ENCODE measurements around the gene BSN. TPM values are rescaled to one million over a fixed set of nuclear protein-coding genes. Genes with fewer than 3 reads are reported as not detected.

BSN gene
- total RNA-seq, 2 experiments from 2014 or later, result 0.03 to 0.27 TPM

DNA sequence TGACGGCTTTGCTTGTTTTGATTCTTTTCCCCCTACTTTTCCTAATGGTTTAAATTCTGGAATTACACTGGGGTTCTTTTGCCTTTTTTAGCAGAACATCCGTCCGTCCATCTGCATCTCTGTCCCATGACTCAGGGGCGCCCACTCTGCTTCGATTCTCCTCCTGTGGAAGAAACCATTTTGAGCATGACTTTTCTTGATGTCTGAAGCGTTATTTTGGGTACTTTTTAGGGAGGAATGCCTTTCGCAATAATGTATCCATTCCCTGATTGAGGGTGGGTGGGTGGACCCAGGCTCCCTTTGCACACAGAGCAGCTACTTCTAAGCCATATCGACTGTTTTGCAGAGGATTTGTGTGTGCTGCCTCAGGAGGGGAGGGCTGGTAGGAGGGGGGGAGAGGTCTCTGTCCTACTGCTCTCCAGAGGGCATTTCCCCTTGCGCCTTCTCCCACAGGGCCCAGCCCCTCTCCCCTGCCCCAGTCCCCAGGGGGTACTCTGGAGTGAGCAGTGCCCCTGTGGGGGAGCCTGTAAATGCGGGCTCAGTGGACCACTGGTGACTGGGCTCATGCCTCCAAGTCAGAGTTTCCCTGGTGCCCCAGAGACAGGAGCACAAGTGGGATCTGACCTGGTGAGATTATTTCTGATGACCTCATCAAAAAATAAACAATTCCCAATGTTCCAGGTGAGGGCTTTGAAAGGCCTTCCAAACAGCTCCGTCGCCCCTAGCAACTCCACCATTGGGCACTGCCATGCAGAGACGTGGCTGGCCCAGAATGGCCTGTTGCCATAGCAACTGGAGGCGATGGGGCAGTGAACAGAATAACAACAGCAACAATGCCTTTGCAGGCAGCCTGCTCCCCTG lies 19.5 kb upstream of the BSN start:
- TF ChIP-seq, protein P1, sequence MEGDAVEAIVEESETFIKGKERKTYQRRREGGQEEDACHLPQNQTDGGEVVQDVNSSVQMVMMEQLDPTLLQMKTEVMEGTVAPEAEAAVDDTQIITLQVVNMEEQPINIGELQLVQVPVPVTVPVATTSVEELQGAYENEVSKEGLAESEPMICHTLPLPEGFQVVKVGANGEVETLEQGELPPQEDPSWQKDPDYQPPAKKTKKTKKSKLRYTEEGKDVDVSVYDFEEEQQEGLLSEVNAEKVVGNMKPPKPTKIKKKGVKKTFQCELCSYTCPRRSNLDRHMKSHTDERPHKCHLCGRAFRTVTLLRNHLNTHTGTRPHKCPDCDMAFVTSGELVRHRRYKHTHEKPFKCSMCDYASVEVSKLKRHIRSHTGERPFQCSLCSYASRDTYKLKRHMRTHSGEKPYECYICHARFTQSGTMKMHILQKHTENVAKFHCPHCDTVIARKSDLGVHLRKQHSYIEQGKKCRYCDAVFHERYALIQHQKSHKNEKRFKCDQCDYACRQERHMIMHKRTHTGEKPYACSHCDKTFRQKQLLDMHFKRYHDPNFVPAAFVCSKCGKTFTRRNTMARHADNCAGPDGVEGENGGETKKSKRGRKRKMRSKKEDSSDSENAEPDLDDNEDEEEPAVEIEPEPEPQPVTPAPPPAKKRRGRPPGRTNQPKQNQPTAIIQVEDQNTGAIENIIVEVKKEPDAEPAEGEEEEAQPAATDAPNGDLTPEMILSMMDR (conservative IDR thresholded peaks at IDR 0.05; ENCODE audit: low read length), result no peak
- TF ChIP-seq EZH2phosphoT487 (IDR thresholded peaks at IDR 0.05; ENCODE audit: borderline replicate concordance, low read depth, low read length), result no peak

DNA sequence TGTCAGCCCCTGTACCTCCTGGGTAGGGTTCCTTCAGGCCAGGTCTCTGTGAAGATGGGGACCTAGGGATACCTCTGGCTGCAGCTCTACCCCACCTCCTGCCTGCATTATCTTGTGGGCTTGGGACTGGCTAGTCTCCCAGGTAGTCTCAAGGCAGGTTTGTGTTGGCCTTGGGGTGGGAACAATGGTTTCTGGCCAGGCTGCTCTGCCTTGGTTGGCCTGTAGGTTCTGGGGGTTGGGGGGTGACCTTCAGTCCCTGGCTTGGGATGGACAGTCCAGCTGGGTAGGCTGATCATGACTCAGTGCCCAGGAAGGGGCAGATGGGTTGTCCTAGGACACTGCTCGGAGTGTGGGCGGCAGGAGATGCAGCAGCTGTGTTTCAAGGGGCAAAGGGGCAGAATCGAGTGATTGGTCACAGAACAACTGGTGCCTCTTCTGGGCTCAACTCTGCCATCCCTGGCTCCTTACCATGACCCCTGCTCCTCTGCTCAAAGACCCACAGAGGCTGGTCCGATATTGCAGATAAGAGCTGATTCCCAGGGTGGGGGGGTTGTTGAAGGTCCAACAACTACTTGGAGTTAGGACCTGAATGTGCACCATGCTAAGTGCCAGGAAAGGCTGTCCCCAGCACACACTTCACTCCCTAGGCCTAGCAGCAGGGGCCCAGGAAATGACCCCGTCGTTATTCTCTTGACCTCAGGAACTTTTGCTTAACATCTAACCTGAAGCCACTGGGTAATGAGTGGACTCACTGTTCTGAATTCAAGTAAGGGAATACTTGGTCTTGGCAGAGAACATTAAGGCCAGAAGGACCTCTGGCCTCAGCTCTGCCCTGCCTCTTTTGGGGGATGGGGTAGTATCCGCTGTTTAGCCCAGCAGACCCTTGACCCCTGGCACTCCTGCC lies 18.1 kb upstream of the BSN start:
- no peak overlapping the region for H3K27ac ChIP-seq (ENCODE audit: low read depth, low read length, poor library complexity, severe bottlenecking)
- intact Hi-C loops (cut with micrococcal nuclease; ENCODE audit: unreplicated experiment), result no loop called here
- no peaks in the 10 kb centered on the region for H3K79me2 ChIP-seq (ENCODE audit: insufficient read depth, low read depth, low read length)
- CTCF ChIA-PET (ENCODE audit: unreplicated experiment), result no interaction called here
- no peak overlapping the region for H3K4me3 ChIP-seq (ENCODE audit: low read depth, low read length, poor library complexity, severe bottlenecking)
- H3K4me2 ChIP-seq (ENCODE audit: low read length), result no peak overlapping the region
- H3K36me3 ChIP-seq (ENCODE audit: insufficient read depth, low read length), result peaks cover 11% of the 10 kb centered on the region
- TF ChIP-seq EZH2phosphoT487 (IDR thresholded peaks at IDR 0.05; ENCODE audit: borderline replicate concordance, low read depth, low read length), result no peak
- TF ChIP-seq, protein P1 (conservative IDR thresholded peaks at IDR 0.05; ENCODE audit: low read length), result no peak
- H3K9me2 ChIP-seq (ENCODE audit: insufficient read depth, low read length), result no peaks in the 10 kb centered on the region
- no peak overlapping the region for H2AFZ ChIP-seq (ENCODE audit: low read length)
- H3K9me3 ChIP-seq (ENCODE audit: low read length), result no peaks in the 10 kb centered on the region
- DNase-seq (ENCODE audit: low spot score), result no peak
- peaks cover 13% of the 10 kb centered on the region for H3K4me1 ChIP-seq (ENCODE audit: insufficient read depth, low read length, poor library complexity, severe bottlenecking)
- POLR2A ChIA-PET, result interaction anchor here (0.6 kb wide), 1 partner anchor 135 kb away, joined by 3 read pairs; no protein-coding TSS in a partner anchor
- H4K20me1 ChIP-seq (ENCODE audit: insufficient read depth, low read length), result no peaks in the 10 kb centered on the region
- no TSS peak for BruUV-seq (replicated peaks)

More for the DNA sequence above, 19.5 kb upstream of the BSN start:
- H3K27ac ChIP-seq (ENCODE audit: low read depth, low read length, poor library complexity, severe bottlenecking), result no peak overlapping the region
- ChIA-PET CTCF (ENCODE audit: unreplicated experiment) (no interaction called here), POLR2A (interaction anchor here (1.0 kb wide), 1 partner anchor 12 kb away, joined by 3 read pairs; no protein-coding TSS in a partner anchor)
- intact Hi-C loops (cut with micrococcal nuclease; ENCODE audit: unreplicated experiment), result no loop called here
- H3K4me2 ChIP-seq (ENCODE audit: low read length), result no peak overlapping the region
- no TSS peak for BruUV-seq (replicated peaks)
- H4K20me1 ChIP-seq (ENCODE audit: insufficient read depth, low read length), result no peaks in the 10 kb centered on the region
- no peaks in the 10 kb centered on the region for H3K9me3 ChIP-seq (ENCODE audit: low read length)
- peaks cover 9% of the 10 kb centered on the region for H3K4me1 ChIP-seq (ENCODE audit: insufficient read depth, low read length, poor library complexity, severe bottlenecking)
- H3K4me3 ChIP-seq (ENCODE audit: low read depth, low read length, poor library complexity, severe bottlenecking), result no peak overlapping the region
- H3K36me3 ChIP-seq (ENCODE audit: insufficient read depth, low read length), result peaks cover 23% of the 10 kb centered on the region
- no peaks in the 10 kb centered on the region for H3K9me2 ChIP-seq (ENCODE audit: insufficient read depth, low read length)
- DNase-seq (ENCODE audit: low spot score), result no peak
- no peak overlapping the region for H2AFZ ChIP-seq (ENCODE audit: low read length)
- no peaks in the 10 kb centered on the region for H3K79me2 ChIP-seq (ENCODE audit: insufficient read depth, low read depth, low read length)

All from OCI-LY7 (cell line).